PC-9 (cell line): ENCODE results near the gene MUCL1. TPM values are rescaled to one million over a fixed set of nuclear protein-coding genes. Genes with fewer than 3 reads are reported as not detected.
A peak's percentile ranks its signal among the peaks of the same experiment; 100 is the strongest.

ENCODE experiments used
- Bru-seq: library from RNA; stranded (reverse); fragments of 400-500 nt; gene quantifications from one replicate; lab custom pipeline; 2021; lab: Mats Ljungman, UMichigan
- BruChase-seq, 2 experiments: library from RNA; stranded (reverse); fragments of 400-500 nt; gene quantifications; one replicate each; lab custom pipeline; 2021; lab: Mats Ljungman, UMichigan
- BruUV-seq: library from RNA; stranded (reverse); fragments of 400-500 nt; replicated peaks from 2 replicates; lab custom pipeline; 2021; lab: Mats Ljungman, UMichigan
- CTCF ChIA-PET: fragments of 300-600 bp; sonication (Branson Sonifier 250); formaldehyde crosslinking; loops from one replicate; lab custom pipeline; 2022; ENCODE audit warnings: antibody characterized with exemption; lab: Charles Lee
- POLR2A ChIA-PET: fragments of 300-600 bp; sonication (Branson Sonifier 250); formaldehyde crosslinking; loops from one replicate; lab custom pipeline; 2022; ENCODE audit warnings: antibody characterized with exemption; ENCODE audit not compliant: unreplicated experiment; lab: Charles Lee
- DNase-seq, 2 experiments: peaks; one replicate each; pipeline versions ENCODE4 v3.0.0 to v3.0.0-alpha.2; 2015 to 2022; ENCODE audit warnings: mixed read lengths in 1 of 2
- H2AFZ ChIP-seq: fragments of 200-600 bp; sonication (generic); 2 replicates; pipeline ENCODE4 v1.8.1; 2017; ENCODE audit warnings: antibody characterized with exemption
- H3F3A ChIP-seq: fragments of 200-600 bp; sonication (generic); 2 replicates; pipeline ENCODE4 v1.8.1; 2017; ENCODE audit warnings: antibody characterized with exemption, mild to moderate bottlenecking, low read depth; ENCODE audit not compliant: insufficient read depth
- H3K27ac ChIP-seq: fragments of 200-600 bp; sonication (generic); 2 replicates; pipeline ENCODE4 v1.6.1; 2016; ENCODE audit warnings: mixed run types
- H3K27me3 ChIP-seq: fragments of 200-600 bp; sonication (generic); 2 replicates; pipeline ENCODE4 v1.6.1; 2016; ENCODE audit warnings: low read depth, mixed run types; ENCODE audit not compliant: insufficient read depth
- H3K36me3 ChIP-seq: fragments of 200-600 bp; sonication (generic); 2 replicates; pipeline ENCODE4 v1.6.1; 2016; ENCODE audit warnings: low read depth, mixed run types
- H3K4me1 ChIP-seq: fragments of 200-600 bp; sonication (generic); replicated peaks from 2 replicates; pipeline ENCODE4 v1.6.1; 2016; ENCODE audit warnings: mixed run types; ENCODE audit not compliant: insufficient read depth
- H3K4me2 ChIP-seq: fragments of 200-600 bp; sonication (generic); 2 replicates; pipeline ENCODE4 v1.6.1; 2017; ENCODE audit warnings: mixed run types
- H3K4me3 ChIP-seq: fragments of 200-600 bp; sonication (generic); 2 replicates; pipeline ENCODE4 v1.6.1; 2016; ENCODE audit warnings: mixed run types
- H3K79me2 ChIP-seq: fragments of 200-600 bp; sonication (generic); 2 replicates; pipeline ENCODE4 v1.6.1; 2017; ENCODE audit warnings: low read depth, mixed run types
- H3K9me2 ChIP-seq: fragments of 200-600 bp; sonication (generic); 2 replicates; pipeline ENCODE4 v1.8.1; 2017; ENCODE audit warnings: mild to moderate bottlenecking; ENCODE audit not compliant: insufficient read depth
- H3K9me3 ChIP-seq: fragments of 200-600 bp; sonication (generic); 2 replicates; pipeline ENCODE4 v1.8.1; 2016; ENCODE audit warnings: low read depth; ENCODE audit not compliant: insufficient read depth
- H4K20me1 ChIP-seq: fragments of 200-600 bp; sonication (generic); 2 replicates; pipeline ENCODE4 v1.8.1; 2017; ENCODE audit not compliant: insufficient read depth
- CTCF ChIP-seq: fragments of 200-600 bp; sonication (generic); conservative IDR thresholded peaks from 2 replicates; pipeline ENCODE4 v1.6.1; 2017; ENCODE audit warnings: mixed run types, antibody characterized with exemption, mild to moderate bottlenecking, moderate library complexity
- EZH2 ChIP-seq: fragments of 200-600 bp; sonication (generic); IDR thresholded peaks from 2 replicates; pipeline ENCODE4 v1.8.0; 2017; ENCODE audit warnings: antibody characterized with exemption, low read depth
- intact Hi-C: fragments of 100-400 bp; cut with micrococcal nuclease; formaldehyde crosslinking; loops from one replicate; pipeline ENCODE4 v1.10.0; 2022; ENCODE audit not compliant: unreplicated experiment
- long read RNA-seq: library from polyadenylated mRNA; stranded (forward); transcript quantifications from one replicate; pipeline ENCODE4 v2.0.0, GENCODE V29; 2022
- total RNA-seq: library from RNA; stranded (reverse); gene quantifications from 2 replicates; pipeline ENCODE4 v1.2.3, GENCODE V29; 2021

The MUCL1 gene
- total RNA-seq, result not detected in 2 replicates
- not detected for Bru-seq, nascent RNA
- BruChase-seq, experiment 1, labeled RNA remaining after a 2-hour chase, result not detected
- BruChase-seq, experiment 2, labeled RNA remaining after a 6-hour chase, result not detected
- long read RNA-seq, result 0 reads

GRCh38 chr12:54853933-54854538, at the start of gene MUCL1:
MUCL1 (plus strand) TSS chr12:54854516; CDS start chr12:54854583, 67 bp downstream.
- H3K9me2 ChIP-seq, result no peaks in the 10 kb centered on the region
- H3F3A ChIP-seq, result no peaks in the 10 kb centered on the region
- peak; percentile 81 for TF ChIP-seq CTCF
- no peak for TF ChIP-seq EZH2
- H3K36me3 ChIP-seq, result no peaks in the 10 kb centered on the region
- H2AFZ ChIP-seq, result no peak within 1 kb of the TSS
- H3K79me2 ChIP-seq, result no peaks in the 10 kb centered on the region
- H4K20me1 ChIP-seq, result no peaks in the 10 kb centered on the region
- CTCF ChIA-PET, result no interaction called here
- H3K4me1 ChIP-seq, result no peaks in the 10 kb centered on the region
- peak in 1 of 2 experiments; percentile 17 for DNase-seq
- no peak within 1 kb of the TSS for H3K27ac ChIP-seq
- no peak within 1 kb of the TSS for H3K4me2 ChIP-seq
- no TSS peak for BruUV-seq
- POLR2A ChIA-PET, result no interaction called here
- intact Hi-C loops, result loop anchor here (1.0 kb wide), 1 partner anchor 104 kb away; no protein-coding TSS in a partner anchor
- H3K27me3 ChIP-seq, result peaks cover 18% of the 10 kb centered on the region; the same call in 1 of the 2 replicates
- no peaks in the 10 kb centered on the region for H3K9me3 ChIP-seq
- H3K4me3 ChIP-seq, result no peak within 1 kb of the TSS

GRCh38 chr12:54821676-54822075, 32.6 kb upstream of the MUCL1 start:
- POLR2A ChIA-PET, result no interaction called here
- no peak overlapping the region for H2AFZ ChIP-seq
- H3K9me3 ChIP-seq, result no peaks in the 10 kb centered on the region
- no TSS peak for BruUV-seq
- no peak for DNase-seq
- CTCF ChIA-PET, result no interaction called here
- H3K9me2 ChIP-seq, result no peaks in the 10 kb centered on the region
- no peaks in the 10 kb centered on the region for H3K27me3 ChIP-seq
- intact Hi-C loops, result no loop called here
- H3K79me2 ChIP-seq, result no peaks in the 10 kb centered on the region
- no peaks in the 10 kb centered on the region for H3F3A ChIP-seq
- H3K4me2 ChIP-seq, result no peak overlapping the region
- no peaks in the 10 kb centered on the region for H4K20me1 ChIP-seq
- no peaks in the 10 kb centered on the region for H3K4me1 ChIP-seq
- H3K4me3 ChIP-seq, result no peak overlapping the region
- TF ChIP-seq CTCF, result no peak
- no peak for TF ChIP-seq EZH2
- H3K36me3 ChIP-seq, result no peaks in the 10 kb centered on the region
- H3K27ac ChIP-seq, result no peak overlapping the region

- intact Hi-C loops, result no loop called here
- CTCF ChIA-PET, result no interaction called here
- POLR2A ChIA-PET, result no interaction called here
Observed at GRCh38 chr12:54824402-54824801, 29.9 kb upstream of the MUCL1 start.

More at GRCh38 chr12:54824402-54824801, 29.9 kb upstream of the MUCL1 start:
- no peaks in the 10 kb centered on the region for H4K20me1 ChIP-seq
- H2AFZ ChIP-seq, result no peak overlapping the region
- no TSS peak for BruUV-seq
- H3K4me1 ChIP-seq, result no peaks in the 10 kb centered on the region
- no peaks in the 10 kb centered on the region for H3K36me3 ChIP-seq
- TF ChIP-seq EZH2, result no peak
- peak; percentile 53; the same call in 1 of the 2 replicates for TF ChIP-seq CTCF
- H3K27ac ChIP-seq, result no peak overlapping the region
- H3K4me2 ChIP-seq, result no peak overlapping the region
- H3K79me2 ChIP-seq, result no peaks in the 10 kb centered on the region
- no peaks in the 10 kb centered on the region for H3K9me2 ChIP-seq
- no peak for DNase-seq
- H3K9me3 ChIP-seq, result no peaks in the 10 kb centered on the region
- no peaks in the 10 kb centered on the region for H3F3A ChIP-seq
- no peaks in the 10 kb centered on the region for H3K27me3 ChIP-seq
- no peak overlapping the region for H3K4me3 ChIP-seq
